ENCODE data around the gene LACRT.

The LACRT gene

DNA sequence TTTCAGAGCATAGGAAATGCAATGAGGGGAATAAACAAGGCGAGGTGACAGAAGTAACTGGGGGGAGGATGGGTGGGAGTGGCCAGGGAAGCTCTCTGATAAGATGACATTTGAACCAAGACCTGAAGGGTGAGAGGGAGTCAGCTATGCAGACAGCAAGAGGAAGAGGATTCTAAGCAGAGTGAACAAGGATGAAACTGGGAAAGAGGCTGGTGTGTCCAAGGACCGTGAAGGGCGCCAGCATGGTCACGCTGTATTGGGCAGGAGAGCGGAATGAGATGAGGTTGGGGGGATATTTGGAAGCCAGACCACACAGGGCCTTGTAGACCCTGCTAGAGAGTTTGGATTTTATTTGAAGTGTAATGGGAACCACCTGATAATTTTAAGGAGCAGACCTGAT is 35.7 kb downstream of the LACRT start:
- DNase-seq: no peak

DNA sequence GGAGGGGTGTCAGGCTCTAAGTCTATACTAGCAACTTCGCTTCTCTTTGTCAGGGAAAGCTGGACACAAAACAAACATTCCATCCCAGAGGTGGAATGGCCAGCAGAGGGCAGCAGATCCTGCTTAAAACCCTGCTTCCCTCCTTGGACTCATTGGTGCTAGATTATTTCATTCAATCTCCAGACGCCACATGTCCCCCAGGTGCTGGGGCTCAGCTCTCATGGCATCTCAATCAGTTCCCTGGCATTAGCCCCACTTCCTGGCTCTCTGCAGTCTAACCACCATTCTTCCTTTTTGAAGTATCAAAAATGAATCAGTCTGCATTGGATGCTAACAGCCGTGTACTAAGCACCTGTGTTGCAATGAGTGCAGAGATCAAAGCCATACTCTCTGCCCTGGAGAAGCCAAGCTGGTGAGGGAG is 38.2 kb downstream of the LACRT start:
- DNase-seq: peak; percentile 74

DNA sequence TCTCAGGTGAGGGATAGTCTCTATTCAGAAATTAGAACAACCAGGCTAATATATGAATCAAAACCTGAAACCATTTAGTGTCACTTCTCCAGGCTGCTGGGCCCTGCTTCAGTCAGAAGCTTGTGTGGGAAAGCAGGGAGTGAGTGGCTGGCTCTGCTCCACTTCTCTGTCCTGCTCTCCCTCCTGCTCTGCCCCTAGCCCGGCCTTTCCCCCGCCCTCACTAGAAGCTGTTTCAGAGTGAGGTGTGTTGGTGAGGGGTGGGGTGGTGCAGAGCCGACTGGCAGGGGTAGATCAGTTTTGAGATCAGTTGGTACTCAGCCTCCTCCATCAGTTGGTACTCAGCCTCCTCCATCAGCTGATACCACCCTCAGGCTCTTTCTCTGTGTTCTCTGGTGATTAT is 39.2 kb downstream of the LACRT start:
- DNase-seq: no peak

DNA sequence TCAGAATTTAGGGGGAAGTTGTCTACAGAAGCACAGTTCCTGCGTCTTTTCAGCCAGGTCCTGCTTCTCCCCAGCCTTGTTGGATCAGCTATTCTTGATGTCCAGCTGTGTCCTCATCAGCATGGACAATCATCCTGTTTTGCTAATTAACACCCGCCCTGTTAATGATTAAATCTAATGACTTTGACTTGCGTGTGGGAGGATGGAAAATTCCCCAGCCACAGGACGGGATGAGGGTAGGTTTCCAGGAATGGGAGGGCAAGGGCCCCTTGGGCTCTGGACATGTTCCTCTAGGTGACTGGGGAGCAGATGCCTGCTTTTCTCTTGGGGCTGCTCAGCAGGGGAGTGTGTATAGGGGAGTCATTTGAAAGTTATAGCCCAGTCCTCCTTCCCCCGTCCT is 41.0 kb downstream of the LACRT start:
- no peak for DNase-seq

DNA sequence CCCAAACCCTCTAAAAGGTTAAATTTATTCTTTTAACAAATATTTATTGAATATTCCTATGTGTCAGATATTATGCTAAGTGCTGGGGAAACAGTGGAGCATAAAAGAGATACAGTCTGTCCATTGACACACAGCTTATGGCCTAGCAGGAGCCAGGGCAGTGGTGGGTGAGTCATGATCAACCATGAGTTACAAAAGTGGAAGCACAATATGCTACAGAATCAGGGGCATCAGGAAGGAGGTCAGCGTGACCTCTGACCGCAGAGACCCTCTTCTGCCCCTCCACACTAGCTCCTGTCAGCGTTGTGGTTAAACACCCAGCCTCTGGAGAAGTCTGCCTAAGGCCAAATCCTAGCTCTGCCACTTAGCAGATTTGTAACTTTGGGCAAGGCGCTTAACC is 41.6 kb downstream of the LACRT start:
- DNase-seq: no peak

DNA sequence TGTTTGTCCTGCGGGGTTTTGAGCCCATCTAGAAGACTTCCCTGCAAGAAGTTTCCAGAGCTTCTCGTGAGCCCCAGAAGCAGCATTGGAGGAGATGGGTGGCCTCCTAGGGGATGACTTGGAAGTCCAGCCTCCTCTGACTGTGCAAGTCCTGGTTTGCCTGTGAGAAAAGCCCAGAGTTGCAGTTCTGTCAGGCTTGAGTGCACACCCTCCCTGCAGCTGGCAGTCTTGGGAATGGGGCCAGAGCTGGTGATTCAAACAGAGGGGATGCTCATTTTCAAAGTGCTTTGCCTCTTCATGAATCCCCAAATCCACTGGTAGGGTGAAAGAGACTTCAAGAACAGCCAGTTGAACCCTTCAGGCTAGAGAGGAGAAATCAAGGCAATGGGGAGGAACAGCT is 42.4 kb downstream of the LACRT start:
- DNase-seq: no peak

DNA sequence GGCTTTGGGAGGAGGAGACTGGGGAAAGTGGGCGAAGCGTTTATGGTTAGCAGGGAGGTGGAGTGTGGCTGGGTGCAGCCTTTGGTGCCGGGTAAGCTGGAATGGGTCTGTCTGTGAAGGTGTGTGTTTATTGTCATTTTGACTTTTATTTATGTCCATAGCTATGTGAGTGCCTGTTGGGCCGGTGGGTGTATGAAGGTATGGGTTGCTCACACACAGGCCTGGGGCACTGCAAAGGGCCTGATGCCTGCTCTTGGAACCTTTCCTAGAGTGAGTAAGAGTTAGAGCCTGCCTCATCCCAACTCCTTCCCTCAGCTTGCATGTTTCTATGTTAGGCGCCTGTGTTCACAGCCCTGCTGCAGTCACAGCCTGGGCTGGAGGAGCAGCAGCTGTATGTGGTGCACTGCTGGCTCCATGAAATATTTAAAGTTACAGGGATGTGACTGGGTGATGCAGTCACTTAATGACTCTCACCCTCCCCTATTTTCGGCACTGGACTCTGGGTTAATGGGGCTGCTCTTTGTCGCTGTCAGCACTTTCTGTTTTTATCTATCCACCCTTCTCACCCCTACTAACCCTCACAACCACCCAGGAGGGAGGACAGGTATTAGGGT is 43.6 kb downstream of the LACRT start:
- DNase-seq: no peak

DNA sequence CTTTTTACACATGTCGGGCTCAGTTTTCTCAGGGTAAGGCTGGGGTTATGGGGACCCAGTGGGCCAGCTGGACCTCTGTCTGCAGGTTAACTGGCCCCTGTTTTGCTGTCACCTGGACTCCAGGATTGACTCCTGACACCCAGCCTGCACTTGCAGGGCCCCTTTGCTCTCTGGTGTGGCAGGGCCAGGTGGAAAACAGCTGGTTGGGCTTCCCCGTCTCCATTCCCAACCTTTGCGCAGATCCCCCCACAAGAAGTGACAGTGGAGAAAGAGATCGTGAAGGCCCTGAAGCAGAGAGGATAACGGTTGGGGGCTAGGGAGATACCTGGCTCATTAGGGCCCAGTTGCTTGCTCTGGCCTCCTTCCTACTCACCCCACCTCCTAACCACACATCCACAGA is 44.7 kb downstream of the LACRT start:
- no peak for DNase-seq

DNA sequence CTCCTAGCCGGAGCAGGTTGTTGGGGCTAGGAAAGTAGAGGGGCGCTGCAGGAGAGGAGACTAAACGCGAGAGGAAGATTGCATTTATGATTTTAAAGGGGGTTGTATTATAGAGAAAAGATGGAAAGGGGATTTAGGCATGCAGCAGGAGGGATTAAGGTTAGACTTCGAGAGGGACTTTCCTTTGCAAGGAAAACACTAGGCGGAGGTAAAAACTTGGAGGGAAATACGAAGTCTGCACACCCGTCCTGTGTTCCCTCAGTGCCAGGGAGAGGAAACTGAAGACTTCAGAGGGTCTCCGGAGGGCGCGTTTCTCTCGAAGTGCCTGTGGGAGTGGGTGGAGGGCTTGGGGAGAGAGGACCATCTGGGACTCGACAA is 45.8 kb downstream of the LACRT start:
- no peak for DNase-seq

DNA sequence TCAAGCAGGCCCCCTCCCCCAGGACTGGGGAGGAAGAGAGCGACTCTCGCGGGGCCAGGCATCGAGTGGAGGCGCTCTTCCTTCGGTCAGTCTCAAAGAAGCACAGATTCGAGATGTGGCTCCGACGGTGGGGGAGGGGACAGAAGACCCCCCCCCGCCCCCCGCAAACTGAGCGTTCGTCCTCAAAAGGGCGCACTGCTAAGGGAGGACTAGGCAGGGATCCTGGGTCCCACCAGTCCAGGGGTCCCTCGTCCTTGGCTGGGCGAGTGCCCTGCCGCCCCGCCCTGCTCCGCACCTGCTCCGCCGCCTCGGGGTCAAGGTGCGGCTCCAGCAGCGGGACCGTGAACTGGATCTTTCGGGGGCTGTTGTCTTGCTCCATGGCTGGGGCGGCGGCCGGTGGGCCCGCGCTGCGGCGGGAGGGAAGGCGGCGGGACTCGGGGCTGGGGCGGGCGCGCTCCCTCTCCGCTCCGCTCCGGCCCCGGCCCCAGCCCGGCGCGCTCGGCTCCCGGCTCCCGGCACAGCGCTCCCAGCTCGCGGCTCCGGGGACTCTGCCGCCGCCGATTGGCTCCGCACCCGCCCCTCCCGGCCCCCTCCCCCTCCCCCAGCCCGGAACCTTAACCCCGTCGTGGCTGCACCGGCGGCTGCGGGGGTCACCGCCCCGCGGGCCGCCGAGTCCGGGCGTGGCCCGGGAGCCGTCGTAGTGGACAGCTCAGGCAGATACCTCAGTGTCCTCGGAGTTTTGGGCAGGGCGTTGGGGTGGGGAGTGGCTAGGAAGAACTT is 46.4 kb downstream of the LACRT start, which contains the start of gene PPP1R1A:
PPP1R1A (minus strand) TSS at position 550 of the 780 bp plus-strand sequence; CDS start at position 379, 171 bp downstream.
- DNase-seq: no peak

DNA sequence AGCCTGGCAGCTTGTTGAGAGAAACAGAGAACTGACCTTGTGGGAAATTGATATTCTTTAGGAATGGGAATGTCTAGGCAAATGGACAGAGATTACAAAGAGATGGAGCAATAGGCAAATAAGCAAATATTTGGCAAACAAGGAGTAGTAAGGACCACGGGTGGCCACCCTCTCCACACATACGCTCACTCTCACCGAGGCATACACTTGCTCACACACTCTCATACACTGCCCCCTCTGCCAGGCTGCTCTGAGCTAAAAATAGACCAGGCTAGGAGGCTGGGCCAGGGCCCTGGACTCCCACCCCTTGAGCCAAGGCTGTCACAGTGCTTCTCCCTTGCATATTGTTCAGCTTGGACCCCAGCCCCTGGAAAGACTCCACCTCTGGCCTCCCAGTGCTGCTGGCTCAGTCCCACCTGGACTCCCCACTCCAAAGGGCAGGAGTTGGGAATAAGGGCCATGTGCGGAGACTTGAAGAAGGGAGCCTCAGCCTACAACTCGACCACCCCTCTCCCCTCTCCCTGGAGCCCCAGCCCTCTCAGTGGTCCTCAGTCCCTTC is 47.3 kb downstream of the LACRT start:
- DNase-seq: no peak

DNA sequence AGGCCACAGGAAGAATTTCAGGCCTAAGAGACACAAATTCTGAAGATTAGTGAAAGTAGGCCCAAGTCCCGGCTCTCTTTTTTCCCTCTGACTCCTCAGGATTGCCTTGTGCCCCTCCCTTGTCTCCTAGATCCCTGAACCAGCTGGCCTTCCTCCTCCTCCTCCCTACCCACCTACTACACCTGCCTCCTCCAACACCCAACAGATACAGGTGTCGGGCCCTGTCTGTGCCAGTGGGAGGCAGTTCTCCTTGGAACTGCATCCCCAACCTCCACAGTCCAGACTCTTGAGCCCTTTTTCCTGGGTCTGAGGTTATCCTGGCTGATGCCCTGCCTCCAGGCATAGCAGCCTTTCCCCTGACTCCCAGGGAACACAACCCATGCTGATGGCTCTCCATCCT is 48.1 kb downstream of the LACRT start:
- DNase-seq: no peak

DNA sequence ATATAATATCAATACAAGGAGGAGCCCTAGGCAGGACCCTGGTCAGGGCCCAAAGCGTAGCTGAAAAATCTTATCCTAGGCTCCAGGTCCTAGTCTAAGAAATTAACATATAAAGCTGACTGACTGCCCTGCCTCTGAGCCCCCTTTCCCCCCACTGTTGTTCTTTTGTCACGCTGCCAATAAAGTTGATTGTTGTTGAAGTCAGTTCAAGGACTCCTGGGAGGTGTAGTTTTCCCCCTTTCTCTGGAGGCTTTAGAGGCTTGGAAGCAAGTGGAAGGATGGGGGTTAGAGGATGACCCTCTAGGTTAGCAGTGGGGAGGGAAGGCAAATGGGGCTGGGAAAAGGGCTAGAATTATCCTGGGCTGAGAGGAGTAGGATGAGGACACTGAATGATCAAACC is 49.5 kb downstream of the LACRT start:
- no peak for DNase-seq

DNA sequence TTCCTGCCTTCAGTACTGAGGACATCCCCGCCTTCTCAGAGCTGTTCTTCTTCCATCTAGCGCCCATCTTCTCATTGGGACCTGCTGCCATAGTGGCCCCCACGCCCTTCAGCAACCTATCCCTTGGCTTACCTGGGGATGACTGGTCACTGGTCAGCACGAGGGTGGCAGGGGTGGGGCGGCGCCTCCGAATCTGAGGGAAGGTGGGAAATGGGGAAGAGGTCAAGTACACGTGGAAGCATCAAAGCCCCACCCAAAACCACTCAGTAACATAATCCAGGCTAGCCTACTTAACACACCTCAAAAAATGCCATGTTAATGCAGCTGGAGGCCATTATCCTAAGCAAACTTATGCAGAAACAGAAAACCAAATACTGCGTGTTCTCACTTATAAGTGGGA is 50.6 kb downstream of the LACRT start:
- DNase-seq: no peak

DNA sequence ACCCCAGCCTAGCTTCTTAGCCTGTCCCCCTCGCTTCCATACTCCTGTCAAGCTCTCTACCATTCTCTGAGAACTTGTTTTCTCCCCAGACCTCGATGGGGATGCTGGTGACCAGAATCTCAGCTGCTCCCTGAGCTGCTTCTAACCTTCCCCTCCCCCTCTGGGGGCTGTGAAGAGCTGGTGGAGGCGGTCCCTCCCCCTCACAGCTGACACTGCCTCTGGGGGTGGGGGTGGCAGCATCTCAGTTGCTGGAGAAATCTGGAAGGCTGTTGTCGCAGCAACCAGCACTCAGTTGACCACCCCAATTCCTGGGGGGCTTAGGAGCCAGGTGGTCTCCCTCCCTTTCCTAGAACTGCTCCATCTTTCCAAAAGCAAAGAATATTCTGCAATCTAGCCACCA is 51.0 kb downstream of the LACRT start:
- DNase-seq: no peak

DNA sequence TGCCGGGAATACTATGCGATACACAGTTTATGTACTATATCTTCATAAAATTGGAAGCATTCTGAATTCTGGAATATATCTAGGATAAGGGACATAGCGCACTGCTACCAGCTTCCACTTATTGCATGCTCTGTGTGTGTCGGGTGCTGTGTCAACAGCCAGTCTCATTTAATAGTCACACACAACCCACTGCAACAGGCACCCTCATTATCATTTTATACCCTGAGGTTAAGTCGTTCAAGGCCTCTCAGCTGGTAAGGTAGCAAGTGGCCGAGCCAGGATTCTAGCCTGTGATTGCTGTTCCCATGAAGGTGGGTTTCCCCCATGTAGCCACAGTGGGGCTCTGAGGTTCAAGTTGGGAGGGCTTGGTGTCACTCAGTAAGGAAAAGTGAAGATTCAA is 53.3 kb downstream of the LACRT start:
- no peak for DNase-seq

Measured in NCI-H1092 (cell line).